ENCODE data around the gene NCOA3. TPM values are rescaled to one million over a fixed set of nuclear protein-coding genes. Genes with fewer than 3 reads are reported as not detected.
A peak's percentile ranks its signal among the peaks of the same experiment; 100 is the strongest.

NCOA3 gene
- total RNA-seq, 2 experiments from 2014 or later = 59.9 to 65.4 TPM

DNA sequence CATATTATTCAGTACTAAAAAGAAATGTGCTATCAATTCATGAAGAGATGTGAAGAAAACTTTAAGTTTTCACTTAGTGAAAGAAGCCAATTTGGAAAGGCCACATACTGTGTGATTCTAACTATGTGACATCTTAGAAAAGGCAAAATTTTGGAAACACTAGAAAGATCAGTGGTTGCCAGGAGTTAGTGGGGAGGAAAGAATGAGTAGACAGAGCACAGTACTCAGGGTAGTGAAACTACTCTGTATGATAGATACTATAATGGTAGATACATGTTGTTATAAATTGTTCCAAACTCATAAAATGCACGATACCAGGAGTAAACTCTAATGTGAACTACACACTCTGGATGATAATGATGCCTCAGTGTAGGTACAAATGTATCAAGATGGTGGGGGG is 14.2 kb downstream of the NCOA3 start:
- intact Hi-C loops (cut with DNase I, micrococcal nuclease) = loop anchor here in 1 of 2 experiments (5.0 kb wide), 1 partner anchor 39 kb away; no protein-coding TSS in a partner anchor
- Mint-ChIP-seq H3K36me3 (ENCODE audit: low read depth) (peaks cover 49% of the 10 kb centered on the region), H3K4me3 (no peak overlapping the region), H3K9me3 (peaks cover 4% of the 10 kb centered on the region), H3K4me1 (ENCODE audit: low read depth) (peaks cover 43% of the 10 kb centered on the region), H3K27ac (peak overlapping the region; percentile 27), H3K27me3 (no peaks in the 10 kb centered on the region)
- POLR2A ChIA-PET = no interaction called here
- DNase-seq = no peak
- TF ChIP-seq, protein P1, sequence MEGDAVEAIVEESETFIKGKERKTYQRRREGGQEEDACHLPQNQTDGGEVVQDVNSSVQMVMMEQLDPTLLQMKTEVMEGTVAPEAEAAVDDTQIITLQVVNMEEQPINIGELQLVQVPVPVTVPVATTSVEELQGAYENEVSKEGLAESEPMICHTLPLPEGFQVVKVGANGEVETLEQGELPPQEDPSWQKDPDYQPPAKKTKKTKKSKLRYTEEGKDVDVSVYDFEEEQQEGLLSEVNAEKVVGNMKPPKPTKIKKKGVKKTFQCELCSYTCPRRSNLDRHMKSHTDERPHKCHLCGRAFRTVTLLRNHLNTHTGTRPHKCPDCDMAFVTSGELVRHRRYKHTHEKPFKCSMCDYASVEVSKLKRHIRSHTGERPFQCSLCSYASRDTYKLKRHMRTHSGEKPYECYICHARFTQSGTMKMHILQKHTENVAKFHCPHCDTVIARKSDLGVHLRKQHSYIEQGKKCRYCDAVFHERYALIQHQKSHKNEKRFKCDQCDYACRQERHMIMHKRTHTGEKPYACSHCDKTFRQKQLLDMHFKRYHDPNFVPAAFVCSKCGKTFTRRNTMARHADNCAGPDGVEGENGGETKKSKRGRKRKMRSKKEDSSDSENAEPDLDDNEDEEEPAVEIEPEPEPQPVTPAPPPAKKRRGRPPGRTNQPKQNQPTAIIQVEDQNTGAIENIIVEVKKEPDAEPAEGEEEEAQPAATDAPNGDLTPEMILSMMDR (IDR thresholded peaks at IDR 0.05) = no peak
- Histone ChIP-seq H3K4me3 (ENCODE audit: low read length) (no peak overlapping the region), H3K9me3 (ENCODE audit: control insufficient read depth in 1 of 2, insufficient read depth in 1 of 2, low read length in 2 of 2) (peaks cover 7 to 8% of the 10 kb centered on the region in 2 experiments), H3K36me3 (ENCODE audit: insufficient read depth, low read length) (peaks cover 9% of the 10 kb centered on the region), H3K27ac (ENCODE audit: low read depth in 1 of 2, low read length in 2 of 2) (no peak overlapping the region), H3K4me1 (ENCODE audit: insufficient read depth, low read length) (peaks cover 12% of the 10 kb centered on the region), H3K27me3 (ENCODE audit: control insufficient read depth in 1 of 2, insufficient read depth in 2 of 2, low read length in 2 of 2) (no peaks in the 10 kb centered on the region)
- no peak for ATAC-seq (ENCODE audit: poor library complexity)
- CTCF ChIA-PET = no interaction called here

DNA sequence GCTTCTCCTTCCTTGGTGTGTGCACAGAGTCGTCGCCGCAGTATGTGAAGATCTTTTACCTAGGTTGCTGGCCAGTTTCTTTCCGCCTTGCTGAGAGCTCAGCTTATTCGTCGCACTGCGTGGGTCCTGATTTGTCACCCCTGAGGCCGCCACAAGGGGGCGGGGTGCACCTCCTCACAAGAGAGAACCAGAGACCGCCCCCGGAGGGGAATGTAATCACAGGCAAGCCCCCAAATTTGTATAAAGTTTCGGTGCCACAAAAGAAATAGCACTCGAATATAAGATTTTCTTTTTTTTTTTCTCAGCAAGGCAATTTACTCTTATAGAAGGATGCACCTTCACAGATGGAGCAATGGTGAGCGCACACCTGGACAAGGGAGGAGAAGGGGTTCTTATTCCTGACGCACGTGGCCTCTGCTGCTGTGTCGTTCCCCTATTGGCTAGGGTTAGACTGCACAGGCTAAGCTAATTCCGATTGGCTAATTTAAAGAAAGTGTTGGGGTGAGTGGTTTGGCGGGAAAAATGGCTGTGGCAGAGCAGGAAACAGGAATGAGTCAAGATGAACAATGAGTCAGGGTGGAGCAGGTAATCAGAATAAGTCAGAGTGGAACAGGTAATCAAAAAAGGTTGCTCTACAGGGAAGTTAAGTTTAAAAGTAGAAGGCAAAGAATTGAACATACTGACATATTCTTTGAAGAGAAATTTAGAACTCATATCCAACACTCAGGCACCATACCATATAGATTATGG is 19.5 kb downstream of the NCOA3 start:
- peaks cover 12% of the 10 kb centered on the region for H3K9me3 Mint-ChIP-seq
- peak overlapping the region; percentile 46 for H3K4me3 Mint-ChIP-seq
- ChIA-PET CTCF (no interaction called here), POLR2A (no interaction called here)
- peaks cover 19 to 29% of the 10 kb centered on the region in 2 experiments for H3K9me3 ChIP-seq (ENCODE audit: control insufficient read depth in 1 of 2, insufficient read depth in 1 of 2, low read length in 2 of 2)
- H3K4me1 Mint-ChIP-seq (ENCODE audit: low read depth) = peaks cover 41% of the 10 kb centered on the region
- no peak overlapping the region for H3K4me3 ChIP-seq (ENCODE audit: low read length)
- peaks cover 22% of the 10 kb centered on the region for H3K36me3 ChIP-seq (ENCODE audit: insufficient read depth, low read length)
- H3K27ac ChIP-seq (ENCODE audit: low read depth in 1 of 2, low read length in 2 of 2) = no peak overlapping the region
- intact Hi-C loops (cut with DNase I, micrococcal nuclease) = no loop called here
- TF ChIP-seq, protein P1 (IDR thresholded peaks at IDR 0.05) = no peak
- DNase-seq (no peak), ATAC-seq (ENCODE audit: poor library complexity) (no peak)
- peak overlapping the region; percentile 51 for H3K27ac Mint-ChIP-seq
- no peaks in the 10 kb centered on the region for H3K27me3 ChIP-seq (ENCODE audit: control insufficient read depth in 1 of 2, insufficient read depth in 2 of 2, low read length in 2 of 2)
- peaks cover 64% of the 10 kb centered on the region for H3K36me3 Mint-ChIP-seq (ENCODE audit: low read depth)
- H3K4me1 ChIP-seq (ENCODE audit: insufficient read depth, low read length) = peaks cover 8% of the 10 kb centered on the region
- no peaks in the 10 kb centered on the region for H3K27me3 Mint-ChIP-seq

DNA sequence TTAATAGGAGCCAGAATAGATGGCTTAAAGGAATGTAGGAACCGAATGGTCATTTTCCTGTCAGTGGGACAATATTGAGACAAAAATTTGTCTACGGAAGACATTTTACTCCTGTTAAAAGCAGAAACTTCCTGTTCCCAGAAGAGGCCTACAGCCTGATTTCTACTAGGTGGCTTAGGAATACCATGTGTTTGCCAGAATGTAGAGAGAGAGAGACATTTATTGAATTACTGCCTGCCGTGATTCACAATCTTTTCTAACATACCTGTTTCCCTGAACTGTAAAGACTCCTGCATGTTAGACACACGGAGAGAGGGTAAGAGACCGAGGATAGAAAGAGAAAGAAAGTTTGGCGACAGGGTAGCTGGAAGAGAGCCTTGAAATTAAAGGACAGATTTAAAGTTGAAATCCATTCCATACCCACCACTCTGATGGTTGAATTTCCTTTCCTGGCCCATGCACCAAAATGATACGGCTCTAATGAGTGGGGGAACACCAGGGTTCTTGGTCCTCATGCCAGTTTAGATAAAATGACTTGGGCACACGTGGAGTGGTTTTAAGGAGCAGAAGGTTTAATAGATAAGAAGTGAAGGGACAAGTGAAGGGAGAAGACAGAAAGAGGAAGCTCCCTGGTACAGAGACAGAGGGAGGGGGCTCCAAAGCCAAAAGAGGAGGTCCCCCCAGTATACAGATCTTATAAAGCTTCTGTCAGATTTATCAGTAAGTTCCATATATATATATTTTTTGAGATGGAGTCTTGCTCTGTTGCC is 22.5 kb downstream of the NCOA3 start:
- H3K27me3 ChIP-seq (ENCODE audit: control insufficient read depth in 1 of 2, insufficient read depth in 2 of 2, low read length in 2 of 2) = no peaks in the 10 kb centered on the region
- H3K27ac ChIP-seq (ENCODE audit: low read depth in 1 of 2, low read length in 2 of 2) = peak overlapping the region in 1 of 2 donors; percentile 15
- peaks cover 8% of the 10 kb centered on the region for H3K4me1 ChIP-seq (ENCODE audit: insufficient read depth, low read length)
- H3K9me3 ChIP-seq (ENCODE audit: control insufficient read depth in 1 of 2, insufficient read depth in 1 of 2, low read length in 2 of 2) = peaks cover 19 to 35% of the 10 kb centered on the region in 2 experiments
- peaks cover 22% of the 10 kb centered on the region for H3K36me3 ChIP-seq (ENCODE audit: insufficient read depth, low read length)
- DNase-seq (no peak), ATAC-seq (ENCODE audit: poor library complexity) (no peak)
- Mint-ChIP-seq H3K4me1 (ENCODE audit: low read depth) (peaks cover 50% of the 10 kb centered on the region), H3K9me3 (peaks cover 16% of the 10 kb centered on the region), H3K27me3 (no peaks in the 10 kb centered on the region), H3K4me3 (peak overlapping the region; percentile 34), H3K36me3 (ENCODE audit: low read depth) (peaks cover 57% of the 10 kb centered on the region), H3K27ac (peak overlapping the region; percentile 75)
- H3K4me3 ChIP-seq (ENCODE audit: low read length) = no peak overlapping the region
- POLR2A ChIA-PET = no interaction called here
- TF ChIP-seq, protein P1 (IDR thresholded peaks at IDR 0.05) = no peak
- CTCF ChIA-PET = no interaction called here
- intact Hi-C loops (cut with DNase I, micrococcal nuclease) = no loop called here

Data from CD4-positive, alpha-beta T cell (primary cell).